ENCODE data around the gene ZNG1A.
"Not testable (repeated sequence)": the region's sequence is repeated elsewhere in the genome, so short reads cannot be mapped to it uniquely, and the experiment has no call there.

The ZNG1A gene
- 14.3 reads per million, percentile 39 among the genes with 10 or more reads in this experiment for total RNA-seq

DNA sequence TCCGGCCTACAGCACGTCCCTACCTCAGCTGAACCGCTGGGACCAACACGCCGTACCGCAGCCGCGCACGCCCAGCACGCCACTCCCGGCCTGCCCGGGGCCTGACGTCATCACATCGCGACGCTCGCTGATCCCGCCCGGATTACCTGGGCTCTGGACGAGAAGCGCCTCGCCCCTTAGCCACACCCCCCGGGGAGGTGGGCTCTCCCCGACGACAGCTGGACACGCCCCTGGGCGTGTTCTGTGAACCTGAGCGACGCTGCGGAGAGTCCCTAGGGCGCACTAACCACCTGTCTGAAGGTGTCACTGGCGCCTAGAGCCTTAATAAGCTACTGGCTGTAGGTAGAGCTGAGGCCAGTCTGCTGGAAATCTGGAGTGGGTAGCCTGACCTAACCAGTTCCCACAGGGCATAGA, at the start of gene ZNG1A:
ZNG1A (minus strand) TSS at position 87 of the 414 bp plus-strand sequence. CDS start 87 bp downstream, outside the sequence.
- not testable (repeated sequence) for DNase-seq

DNA sequence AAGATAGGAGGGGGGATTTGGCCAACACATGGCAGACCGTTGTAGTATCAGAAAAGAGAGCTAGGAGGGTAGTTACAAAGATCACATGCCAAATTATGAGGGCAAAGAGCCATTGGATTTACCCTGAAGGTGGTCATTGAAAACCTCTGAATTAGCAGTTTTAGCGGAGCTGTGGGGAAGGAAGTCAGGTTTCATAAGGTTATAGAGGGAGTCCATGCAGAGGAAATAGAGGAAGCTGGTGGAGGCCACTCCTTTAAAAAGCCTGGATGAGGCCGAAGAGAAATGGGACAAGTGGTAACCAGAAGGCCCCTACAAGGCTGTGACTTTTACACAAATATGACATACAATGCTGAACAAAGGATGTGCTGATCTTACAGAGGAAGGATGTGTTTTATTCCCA, 49.0 kb upstream of the ZNG1A start:
- no peak for DNase-seq

DNA sequence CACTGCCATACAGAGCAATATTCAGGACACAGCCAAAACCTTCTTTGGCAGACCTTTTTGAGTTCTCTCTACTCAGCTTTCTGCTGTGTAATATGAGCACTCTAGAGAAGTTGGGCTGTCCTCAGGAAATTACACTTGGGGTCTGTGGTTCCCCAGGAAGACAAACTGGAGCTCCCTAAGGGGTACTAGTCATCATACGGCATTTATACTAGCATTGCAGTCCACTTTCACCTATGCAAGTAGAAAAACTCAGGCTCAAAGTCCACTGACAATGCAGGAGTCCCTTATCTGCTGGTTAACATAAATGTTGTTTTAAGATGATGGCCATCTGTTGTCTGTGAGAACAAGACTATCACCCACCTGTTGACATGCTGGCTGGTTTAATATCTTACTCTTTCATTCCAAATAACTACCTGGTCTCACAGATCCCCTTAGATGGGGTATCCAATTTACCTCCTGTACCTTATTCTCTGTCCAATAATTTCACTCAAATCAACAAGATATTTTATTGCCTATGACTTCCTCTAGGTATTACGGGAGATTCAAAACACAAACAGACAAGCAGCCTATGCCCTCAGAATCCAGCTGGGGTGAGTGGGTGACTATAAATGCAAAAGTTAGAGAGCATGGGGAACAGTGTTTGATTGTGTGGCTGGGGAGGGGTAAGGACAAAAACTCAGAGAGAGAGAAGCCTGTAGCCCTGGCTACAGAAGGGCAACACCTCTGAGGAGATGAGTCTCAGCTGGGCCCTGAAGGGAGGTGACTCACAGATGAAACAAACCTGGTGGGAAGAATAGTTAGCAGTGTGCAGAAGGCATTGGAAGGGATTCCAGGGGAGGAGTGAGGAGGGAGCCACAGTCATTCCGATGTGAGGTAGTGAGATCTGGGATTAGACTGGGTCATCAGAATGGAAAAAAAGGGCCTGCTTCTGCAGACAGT, 46.0 kb upstream of the ZNG1A start:
- no peak for DNase-seq

DNA sequence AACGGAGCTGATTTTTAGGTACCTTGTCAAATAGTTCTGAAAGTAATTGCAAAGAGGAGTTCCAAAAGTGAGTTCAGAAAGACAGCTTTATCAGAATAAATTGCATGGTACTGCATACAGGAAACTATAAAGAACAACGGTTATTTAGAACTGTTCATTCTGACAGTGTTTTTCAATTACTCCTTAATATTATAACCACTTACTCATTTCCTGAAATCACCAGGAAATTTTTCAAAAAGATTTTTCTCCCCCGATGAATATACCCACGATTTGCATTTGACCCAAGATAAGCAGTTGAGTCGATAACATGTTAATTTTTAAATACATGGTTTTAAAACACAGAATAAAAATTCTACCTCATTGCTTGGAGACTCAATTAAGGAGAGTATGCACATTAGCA, 45.2 kb upstream of the ZNG1A start:
- no peak for DNase-seq

DNA sequence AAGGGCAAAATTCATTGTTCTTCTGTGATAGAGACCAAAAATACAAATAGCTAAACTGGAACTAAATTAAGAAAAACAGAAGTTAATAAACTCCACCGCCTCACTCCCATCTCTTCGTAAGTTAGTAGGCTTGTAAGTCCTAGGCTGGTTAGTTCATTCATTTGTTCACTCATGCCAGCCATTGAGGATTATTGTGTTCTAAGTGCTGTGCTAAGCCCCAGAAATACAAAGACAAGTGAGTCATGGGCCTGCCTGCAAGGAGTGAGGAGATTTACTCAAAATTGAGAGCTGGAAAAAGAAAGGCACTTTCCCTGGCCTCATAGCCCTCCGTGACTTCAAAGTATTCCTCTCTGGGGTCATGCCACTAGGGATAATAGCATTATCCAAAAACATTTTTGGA, 44.3 kb upstream of the ZNG1A start:
- no peak for DNase-seq

DNA sequence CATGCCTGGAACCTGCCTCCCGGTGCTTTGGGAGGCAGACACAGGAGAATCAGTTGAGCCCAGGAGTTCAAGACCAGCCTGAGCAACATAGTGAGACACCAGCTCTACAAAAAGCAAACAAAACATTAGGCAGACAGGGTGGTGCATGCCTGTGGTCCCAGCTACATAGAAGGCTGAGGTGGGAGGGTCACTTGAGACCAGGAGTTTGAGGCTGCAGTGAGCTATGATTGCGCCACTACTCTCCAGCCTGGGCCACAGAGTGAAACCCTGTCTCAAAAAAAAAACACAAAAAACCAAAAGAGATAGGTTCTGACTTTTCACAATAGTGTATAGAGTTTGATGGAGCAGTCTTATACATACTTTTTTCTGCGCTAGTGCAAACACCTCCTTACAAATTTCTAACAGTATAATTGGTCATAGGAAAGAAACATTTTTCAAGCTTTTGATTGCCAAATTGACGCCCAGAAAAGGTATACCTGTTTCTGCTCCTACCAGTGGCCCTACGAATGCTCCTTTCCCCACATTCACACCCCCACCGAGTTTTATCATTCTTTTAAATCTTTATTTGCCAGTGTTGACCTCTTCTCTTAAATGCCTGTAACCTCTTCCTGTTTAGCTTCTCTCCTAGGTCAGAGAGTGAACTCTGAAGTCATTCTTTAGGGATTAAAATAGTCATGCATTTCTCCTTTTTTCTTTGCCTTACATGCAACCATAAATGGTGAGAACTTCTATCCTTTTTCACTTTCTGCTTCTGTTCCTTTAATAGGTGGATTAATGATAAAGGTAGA, 43.3 kb upstream of the ZNG1A start:
- DNase-seq = no peak

DNA sequence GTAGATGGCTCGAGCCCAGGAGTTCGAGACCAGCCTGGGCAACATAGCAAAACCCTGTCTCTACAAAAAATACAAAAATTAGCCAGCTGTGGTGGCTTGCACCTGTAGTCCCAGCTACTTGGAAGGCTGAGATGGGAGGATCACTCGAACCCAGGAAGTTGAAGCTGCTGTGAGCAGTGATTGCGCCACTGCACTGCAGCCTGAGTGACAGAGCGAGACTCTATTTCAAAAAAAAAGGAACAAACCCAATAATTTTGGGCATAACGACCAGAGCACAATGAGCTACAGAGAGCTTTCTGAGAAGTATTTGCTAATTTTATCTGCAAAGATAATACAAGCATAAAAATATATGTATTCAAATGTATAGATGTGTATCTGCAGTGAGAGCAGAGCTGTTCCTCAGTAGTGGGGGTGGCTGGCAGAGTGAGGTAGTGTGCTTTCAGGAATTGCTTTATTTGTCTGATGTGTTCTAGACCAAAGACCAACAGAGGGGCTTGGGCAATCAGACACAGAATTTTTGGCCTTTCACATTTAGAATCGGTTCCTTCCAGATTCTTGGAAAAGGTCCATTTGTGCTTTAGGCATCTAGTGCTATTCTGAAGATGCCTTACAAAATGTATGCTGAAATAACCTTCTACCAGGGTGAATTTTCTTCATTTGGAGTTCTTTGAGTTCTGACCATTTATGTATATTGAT, 41.0 kb upstream of the ZNG1A start:
- no peak for DNase-seq

DNA sequence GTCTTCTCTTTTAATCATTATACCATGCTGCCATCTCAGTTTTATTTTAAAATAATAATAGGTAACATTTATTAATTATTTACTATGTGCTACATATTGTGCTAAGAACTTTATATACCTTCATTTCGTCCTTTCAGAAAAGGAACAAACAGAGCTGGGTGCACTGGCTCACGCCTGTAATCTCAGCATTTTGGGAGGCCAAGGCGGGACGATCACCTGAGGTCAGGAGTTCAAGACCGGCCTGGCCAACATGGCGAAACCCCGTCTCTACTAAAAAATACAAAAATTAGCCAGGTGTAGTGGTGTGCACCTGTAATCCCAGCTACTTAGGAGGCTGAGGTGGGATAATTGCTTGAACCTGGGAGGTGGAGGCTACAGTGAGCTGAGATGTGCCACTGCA, 40.2 kb upstream of the ZNG1A start:
- DNase-seq = not testable (repeated sequence)

DNA sequence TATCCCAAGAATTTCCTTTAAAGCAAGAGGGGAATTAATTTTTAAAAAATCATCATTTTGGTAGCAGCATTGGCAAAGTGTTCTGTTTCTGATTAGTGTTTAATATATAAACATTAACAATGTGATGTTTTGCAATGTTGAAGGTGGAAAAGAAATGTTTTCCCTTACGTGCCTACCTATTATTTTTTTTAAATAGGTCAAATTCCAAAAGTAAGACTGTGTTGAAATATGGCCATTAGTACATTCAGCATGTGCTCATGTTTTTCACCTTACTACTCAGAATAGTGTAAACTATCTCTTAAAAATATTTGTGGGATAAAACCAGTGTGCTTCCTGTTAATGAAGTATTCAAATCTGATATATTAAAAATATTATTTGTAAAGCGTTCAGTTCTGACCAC, 39.1 kb upstream of the ZNG1A start:
- no peak for DNase-seq

DNA sequence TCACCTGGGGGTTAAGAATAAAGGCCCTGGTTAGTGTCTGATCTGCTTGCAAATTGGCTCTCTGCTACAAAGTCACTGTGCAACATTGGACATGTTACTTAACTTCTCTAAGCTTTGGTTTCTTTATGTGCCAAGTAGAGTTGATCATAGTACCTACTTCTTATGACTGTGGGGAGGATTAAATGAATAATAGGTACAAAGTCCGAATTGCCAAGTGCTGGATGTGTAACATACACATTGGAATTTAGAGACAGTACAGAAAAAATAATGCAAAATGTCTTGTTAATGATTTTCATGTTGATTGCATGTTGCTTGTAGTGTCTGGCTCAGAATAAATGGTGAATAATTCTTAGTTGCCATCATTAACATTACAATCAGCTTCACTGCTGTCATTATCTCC, 38.0 kb upstream of the ZNG1A start:
- no peak for DNase-seq

DNA sequence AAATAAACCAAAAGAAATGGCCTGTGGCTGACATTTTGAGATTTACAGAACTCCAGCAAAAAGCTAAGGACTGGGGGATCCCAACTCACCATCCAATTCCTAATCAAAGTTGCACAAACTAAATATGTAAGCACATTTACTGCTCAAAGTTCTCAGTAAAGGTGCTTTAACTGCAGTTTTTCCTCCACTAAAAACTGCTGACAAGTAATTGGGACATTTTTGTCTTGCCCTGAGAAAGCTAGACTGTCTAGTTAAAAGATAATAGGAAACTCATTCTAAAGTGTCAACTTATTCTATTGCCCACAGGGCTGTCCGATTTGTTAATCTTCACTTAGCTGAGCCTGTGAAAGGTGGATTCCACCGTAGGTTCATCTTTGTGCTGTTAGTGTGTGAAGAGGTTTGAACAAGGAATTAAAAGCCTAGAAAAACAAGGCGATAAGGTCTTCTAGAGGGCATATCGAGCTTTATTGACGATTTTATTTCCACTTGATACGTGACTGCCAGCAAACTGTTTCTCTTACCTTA, 36.8 kb upstream of the ZNG1A start:
- DNase-seq = no peak

DNA sequence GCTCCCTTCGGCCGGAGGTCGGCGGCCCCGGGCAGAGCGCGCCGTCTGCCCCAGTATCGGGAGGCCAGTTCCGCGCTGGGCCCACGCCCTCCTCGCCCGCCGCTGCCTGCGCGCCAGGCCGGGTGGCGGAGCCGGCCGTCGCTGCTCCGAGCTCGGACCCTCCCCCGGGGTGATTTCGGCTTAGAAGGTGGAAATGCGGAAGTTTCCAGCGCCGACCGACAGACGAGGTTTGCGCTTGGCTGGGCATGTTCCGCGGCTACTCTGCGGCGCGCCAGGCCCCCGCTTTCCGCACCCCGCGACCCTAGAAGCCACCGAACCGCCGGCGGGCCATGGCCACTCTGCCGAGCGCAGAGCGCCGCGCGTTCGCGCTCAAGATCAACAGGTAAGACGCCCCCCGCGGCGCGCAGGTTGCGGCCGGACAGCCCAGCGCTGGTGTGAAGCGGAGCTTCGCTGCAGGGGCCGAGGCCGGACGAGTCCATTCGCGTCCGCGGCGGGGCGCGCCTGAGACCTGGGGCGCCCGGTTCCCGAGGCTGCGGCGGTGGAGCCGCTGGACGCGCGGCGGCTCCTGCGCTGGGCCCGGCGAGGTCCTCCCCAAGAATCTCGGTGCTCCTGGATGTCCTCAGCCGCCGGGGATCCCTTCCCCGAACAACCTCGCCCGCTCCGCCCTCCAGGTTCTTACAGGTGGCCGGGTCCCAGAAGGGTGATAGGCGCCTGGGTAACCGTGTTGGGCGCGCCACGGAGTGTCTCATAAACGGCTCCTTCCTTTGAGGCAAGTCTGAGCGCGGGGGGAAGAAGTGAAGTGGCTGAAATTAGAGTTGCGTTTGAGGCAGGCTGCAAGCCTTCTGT, 36.0 kb upstream of the ZNG1A start, which contains the start of gene DOCK8:
DOCK8 (plus strand) TSS at position 218 of the 846 bp plus-strand sequence; CDS start at position 330, 112 bp downstream.
- DNase-seq = peak; percentile 34

DNA sequence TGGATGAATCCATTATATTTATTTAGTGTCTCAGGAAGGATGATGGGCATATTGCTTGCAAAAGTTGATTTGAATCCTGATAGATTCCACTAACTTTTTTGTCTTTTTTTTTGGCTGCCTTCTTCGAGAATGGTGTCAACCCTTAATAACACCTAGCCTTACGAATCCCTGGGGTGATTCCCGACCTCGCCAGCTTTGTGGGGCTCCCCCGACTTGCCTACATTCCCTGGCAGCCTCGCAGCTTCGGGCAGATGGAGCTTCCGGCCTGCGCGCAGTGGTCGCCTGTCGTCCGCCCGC, 35.4 kb upstream of the ZNG1A start:
- DNase-seq = no peak

DNA sequence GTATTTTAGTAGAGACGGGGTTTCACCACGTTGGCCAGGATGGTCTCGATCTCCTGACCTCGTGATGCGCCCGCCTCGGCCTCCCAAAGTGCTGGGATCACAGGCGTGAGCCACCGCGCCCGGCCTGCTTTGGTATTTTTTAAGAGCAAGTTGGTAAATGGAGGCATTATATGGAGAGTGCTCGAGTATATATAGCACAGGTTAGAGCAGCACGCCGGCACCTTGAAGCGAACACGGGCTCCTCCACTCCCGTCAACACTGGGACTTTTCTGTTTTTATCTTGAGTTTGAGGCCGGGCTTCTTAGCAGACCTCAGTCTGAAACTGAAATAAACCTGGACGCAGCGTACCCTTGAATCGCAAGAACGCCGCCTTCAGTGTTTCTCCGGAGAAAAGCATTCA, 35.0 kb upstream of the ZNG1A start:
- DNase-seq = not testable (repeated sequence)

DNA sequence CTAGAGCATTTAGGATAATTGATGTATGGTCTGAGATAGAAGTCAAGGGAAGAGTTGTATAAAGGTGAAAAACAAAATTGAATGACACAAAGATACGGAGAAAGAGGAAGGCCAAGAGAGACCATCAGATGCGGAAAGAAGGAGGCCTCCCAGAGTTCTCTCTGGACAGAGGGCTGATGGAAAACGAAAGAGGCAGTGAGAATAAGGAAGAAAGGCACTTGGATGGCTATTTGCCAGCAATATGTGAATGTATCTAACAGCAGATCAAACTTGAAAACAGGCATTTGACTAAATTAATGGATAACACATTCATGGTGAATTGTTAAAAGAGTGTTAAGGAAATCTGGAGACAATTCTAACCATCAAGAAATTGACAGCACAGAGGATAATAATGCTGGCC, 33.4 kb upstream of the ZNG1A start:
- DNase-seq = no peak

DNA sequence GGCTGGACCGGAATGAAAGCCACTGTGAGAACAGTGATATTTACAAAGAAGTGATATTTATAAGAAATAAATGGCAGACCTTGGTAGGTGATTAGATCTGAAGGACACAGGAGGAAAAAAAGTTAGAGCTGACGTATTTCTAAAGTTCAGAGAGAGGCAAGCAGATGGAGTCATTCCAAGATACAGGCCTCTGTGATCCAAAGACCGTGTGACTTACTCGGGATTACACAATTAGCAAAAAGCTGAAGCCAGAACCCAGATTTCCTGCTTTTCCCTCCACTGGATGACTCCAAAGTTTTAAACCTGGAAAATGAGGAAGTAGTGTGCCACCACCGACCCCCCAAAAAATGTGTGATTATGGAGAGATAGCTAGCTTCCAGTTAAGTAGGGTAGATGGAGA, 32.7 kb upstream of the ZNG1A start:
- DNase-seq = no peak

DNA sequence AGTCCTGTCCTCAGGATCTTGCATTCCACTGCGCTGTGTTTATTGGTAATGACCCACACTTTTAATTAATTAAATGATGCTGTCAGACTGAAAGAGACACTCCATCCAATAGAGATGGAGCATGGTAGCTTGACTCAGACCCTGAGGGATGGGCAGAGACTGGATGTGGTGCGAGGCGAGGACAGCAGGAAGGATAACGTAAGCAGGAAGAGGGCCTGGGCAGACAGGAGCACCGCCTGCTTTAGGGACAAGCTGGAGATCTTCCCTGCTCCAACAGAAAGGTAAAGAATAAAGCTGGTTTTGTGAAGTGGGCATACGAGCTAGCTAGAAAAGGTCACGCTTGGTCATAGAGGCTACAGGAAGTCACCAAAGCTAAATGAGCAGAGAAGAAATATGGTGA, 32.2 kb upstream of the ZNG1A start:
- DNase-seq = no peak

DNA sequence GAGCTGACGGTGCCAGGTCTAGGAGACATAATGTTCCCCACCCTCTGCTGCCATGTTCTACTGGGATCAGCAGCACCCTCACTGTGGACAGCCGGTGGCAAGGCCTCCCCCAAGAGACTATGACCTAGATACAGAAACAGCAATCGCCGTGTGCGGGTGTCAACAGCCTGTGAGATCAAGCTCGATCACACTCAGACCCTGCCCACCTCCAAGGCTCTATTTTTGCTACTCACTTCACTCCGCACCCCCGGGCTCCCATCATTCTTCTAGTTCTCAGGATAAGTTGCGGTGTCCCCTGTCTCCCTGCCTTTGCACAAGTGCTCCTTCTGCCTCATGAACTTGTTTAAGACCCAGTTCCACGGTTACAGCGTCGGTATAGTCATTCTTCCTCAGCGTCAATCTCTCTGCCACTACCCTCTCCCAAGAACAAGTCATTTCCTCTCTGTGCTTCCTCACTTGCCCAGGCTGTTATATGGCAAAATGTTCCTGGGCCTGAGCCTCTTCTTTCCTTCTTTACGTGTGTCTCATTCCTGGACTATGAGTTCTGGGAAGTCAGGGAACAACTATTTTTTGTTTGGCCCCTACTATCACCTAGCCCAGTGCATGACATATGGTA, 30.4 kb upstream of the ZNG1A start:
- DNase-seq = no peak

DNA sequence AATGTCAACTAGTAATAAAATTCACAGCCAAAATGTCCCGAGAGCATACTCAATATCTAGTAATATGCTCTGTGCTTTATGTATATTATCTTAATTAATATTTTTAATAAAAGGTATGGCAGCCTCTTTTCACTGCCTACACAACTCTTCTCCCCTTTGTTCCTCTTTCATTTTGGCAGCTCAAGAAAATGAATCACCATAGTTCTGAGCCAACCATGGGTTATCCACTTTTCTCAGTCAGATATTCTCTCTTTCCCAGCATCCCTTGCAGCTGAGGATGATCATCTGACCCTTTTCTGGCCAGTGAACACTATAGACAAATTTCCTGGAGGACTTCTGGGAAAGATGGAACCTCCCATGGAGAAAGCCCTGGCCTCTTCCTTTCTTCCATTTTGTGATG, 27.6 kb upstream of the ZNG1A start:
- DNase-seq = no peak

DNA sequence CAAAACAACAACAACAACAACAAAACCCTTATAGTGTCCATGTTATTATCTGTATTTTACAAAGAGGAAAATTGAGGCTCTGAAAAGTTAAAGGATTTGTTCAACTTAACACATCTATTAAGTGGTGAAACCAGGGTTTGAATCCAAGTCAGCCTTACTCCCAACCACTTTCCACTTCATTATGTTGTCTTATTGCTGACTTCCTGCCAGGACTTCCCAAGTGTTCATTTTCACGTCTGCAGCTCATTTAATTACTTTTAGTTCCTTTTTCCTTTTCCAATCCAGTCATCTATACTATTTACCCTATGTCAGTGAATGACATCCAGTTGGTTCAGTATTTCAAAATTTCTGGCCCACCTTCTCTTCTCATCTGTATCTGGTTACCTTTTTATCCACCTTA, 20.7 kb upstream of the ZNG1A start:
- DNase-seq = not testable (repeated sequence)

DNA sequence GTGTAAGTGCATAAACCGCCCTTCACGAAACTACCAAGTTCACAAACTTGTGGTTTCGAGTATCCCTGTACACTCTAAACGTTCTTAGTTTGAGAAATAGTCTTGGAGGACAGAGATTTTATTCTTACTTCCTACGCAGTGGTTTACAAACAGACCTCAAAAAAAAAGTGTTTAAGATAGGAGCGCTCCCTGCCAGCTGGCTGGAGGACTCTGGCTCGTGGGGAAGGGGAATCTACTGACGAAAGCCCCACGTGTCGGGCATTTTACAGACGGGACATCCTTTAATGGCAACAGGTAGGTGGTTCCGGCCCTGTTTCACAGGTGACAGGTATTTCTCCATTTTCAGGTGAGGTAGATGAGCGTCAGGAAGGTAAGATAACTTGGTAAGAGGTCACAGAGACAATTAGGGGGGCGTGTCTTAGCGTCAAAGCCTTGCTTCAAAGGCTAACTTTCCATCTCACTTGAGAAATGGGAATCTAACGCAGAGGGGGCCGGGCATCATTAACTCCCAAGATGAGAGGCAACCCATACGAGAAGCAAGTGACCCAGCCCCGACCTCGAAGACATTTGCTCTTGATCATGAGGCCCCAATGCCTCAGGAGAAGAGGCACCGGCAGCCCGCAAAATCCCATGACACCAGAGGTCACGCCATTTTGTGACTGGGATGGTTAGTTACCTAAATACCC, 573 bp downstream of the ZNG1A start:
- not testable (repeated sequence) for DNase-seq

Measured in effector CD4-positive, alpha-beta T cell (primary cell).